ENCODE data around the gene ADGRG3.

Gene ADGRG3

DNA sequence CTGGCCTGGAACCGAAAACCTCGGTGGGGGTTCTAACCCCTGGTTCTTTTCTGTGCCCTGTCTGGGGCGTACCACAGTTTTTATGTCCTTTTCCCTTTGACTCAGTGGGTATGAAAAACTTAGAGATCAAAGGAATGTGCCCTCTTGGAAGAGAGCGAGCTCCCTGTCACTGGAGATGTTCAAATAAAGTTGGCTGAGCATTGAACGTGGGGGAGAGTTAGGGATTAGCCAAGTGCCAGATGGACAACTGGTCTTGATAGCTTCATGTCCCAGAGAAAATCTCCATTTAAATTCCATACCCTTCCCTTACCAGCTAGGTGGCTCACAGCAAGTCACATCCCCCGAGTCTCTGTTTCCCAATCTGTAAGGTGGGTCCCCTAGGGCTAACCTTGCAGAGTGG is 30.1 kb upstream of the ADGRG3 start:
- TF ChIP-seq HDGF (IDR thresholded peaks at IDR 0.05; ENCODE audit: borderline replicate concordance) (no peak), FOXK2 (IDR thresholded peaks at IDR 0.05) (no peak), LEF1 (IDR thresholded peaks at IDR 0.05; ENCODE audit: borderline replicate concordance) (no peak), ZNF384 (IDR thresholded peaks at IDR 0.05) (no peak), BHLHE40 (IDR thresholded peaks at IDR 0.05; ENCODE audit: borderline replicate concordance) (no peak)
- CTCF ChIA-PET, result interaction anchor here (0.7 to 1.4 kb wide), 5 partner anchors 10 to 99 kb away, joined by 3 to 8 read pairs (median 3); no protein-coding TSS in a partner anchor
- POLR2A ChIA-PET, result no interaction called here
- DNase-seq (ENCODE audit: extremely low spot score), result no peak

GRCh38 chr16:57638381-57638780 is 29.7 kb upstream of the ADGRG3 start:
- TF ChIP-seq, protein P1, sequence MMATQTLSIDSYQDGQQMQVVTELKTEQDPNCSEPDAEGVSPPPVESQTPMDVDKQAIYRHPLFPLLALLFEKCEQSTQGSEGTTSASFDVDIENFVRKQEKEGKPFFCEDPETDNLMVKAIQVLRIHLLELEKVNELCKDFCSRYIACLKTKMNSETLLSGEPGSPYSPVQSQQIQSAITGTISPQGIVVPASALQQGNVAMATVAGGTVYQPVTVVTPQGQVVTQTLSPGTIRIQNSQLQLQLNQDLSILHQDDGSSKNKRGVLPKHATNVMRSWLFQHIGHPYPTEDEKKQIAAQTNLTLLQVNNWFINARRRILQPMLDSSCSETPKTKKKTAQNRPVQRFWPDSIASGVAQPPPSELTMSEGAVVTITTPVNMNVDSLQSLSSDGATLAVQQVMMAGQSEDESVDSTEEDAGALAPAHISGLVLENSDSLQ (IDR thresholded peaks at IDR 0.05), result no peak
- TF ChIP-seq NFRKB (IDR thresholded peaks at IDR 0.05) (no peak), HDGF (IDR thresholded peaks at IDR 0.05; ENCODE audit: borderline replicate concordance) (no peak), ZNF384 (IDR thresholded peaks at IDR 0.05) (no peak), FOXK2 (IDR thresholded peaks at IDR 0.05) (no peak)
- no peak for DNase-seq (ENCODE audit: extremely low spot score)
- POLR2A ChIA-PET, result no interaction called here
- CTCF ChIA-PET, result interaction anchor here (0.7 to 1.4 kb wide), 4 partner anchors 10 to 85 kb away, joined by 3 to 8 read pairs (median 3); no protein-coding TSS in a partner anchor

DNA sequence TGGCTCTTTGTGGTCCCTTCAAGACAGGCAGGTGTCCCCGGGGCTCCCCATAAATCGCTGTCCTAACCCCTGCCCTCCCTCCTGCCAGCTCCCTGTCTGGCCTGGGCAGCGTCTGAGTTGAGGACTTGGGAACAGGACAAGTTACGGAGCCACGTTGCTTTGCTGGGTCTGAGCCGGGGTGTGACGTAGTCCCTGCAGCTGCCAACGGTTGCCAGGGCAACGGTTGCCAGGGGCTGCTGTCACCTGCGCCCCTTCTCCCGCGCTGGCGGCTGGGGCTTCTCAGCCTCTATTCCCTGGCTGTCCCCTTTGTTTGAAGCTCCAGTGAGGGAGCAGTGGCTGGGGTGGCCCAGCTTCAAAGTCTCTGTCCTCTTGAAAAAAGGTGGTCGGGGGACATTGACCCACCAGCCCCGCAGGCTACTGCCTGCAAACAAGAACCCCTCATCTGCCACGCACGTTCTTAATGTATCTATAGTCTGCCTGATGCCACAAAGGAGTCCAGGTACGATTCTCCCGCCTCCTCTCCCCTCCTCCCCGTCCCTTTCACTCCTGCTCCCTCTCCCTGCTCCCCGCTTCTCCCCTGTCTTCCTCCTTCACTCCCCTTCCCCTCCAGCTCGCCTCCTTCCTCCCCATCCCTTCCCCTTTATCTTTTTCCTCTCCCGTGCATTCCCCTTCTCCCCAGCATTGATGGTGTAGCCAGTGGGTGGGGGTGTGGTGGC is 28.8 kb upstream of the ADGRG3 start:
- no peak for DNase-seq (ENCODE audit: extremely low spot score)
- POLR2A ChIA-PET, result no interaction called here

DNA sequence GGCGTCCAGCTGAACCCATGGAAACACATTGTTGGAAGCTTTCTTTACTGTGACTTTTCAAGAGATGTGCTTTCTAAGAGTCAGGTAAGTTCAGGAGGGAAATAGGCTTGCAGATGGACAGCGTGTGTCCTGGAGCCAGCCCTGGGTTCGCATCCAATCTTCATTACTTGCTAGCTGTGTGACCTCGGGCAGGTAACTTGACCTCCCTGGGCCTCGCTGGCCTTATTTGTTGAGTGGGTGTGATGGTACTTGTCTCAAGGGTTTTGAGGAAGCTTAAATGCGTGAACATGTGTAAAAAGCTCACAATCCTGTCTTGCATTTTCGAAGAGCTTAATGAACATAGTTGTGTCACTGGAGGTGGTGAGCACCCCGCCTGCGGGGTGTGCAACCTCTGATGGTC is 27.9 kb upstream of the ADGRG3 start:
- ChIA-PET CTCF (interaction anchor here (0.6 kb wide), 1 partner anchor 114 kb away, joined by 3 read pairs; no protein-coding TSS in a partner anchor), POLR2A (interaction anchor here (0.7 kb wide), 1 partner anchor 95 kb away, joined by 3 read pairs; no protein-coding TSS in a partner anchor)
- DNase-seq (ENCODE audit: extremely low spot score), result no peak
- TF ChIP-seq ARNT (IDR thresholded peaks at IDR 0.05) (no peak), LEF1 (IDR thresholded peaks at IDR 0.05; ENCODE audit: borderline replicate concordance) (no peak), HDGF (IDR thresholded peaks at IDR 0.05; ENCODE audit: borderline replicate concordance) (no peak), NFRKB (IDR thresholded peaks at IDR 0.05) (no peak), SP1 (IDR thresholded peaks at IDR 0.05) (no peak), L3MBTL2 (conservative IDR thresholded peaks at IDR 0.05) (no peak), ZNF384 (IDR thresholded peaks at IDR 0.05) (no peak), FOXA1 (IDR thresholded peaks at IDR 0.05) (no peak), FOXM1 (IDR thresholded peaks at IDR 0.05; ENCODE audit: borderline replicate concordance) (no peak), ELF4 (IDR thresholded peaks at IDR 0.05) (no peak), SUZ12 (IDR thresholded peaks at IDR 0.05) (no peak), BHLHE40 (IDR thresholded peaks at IDR 0.05; ENCODE audit: borderline replicate concordance) (no peak), CTBP1 (IDR thresholded peaks at IDR 0.05; ENCODE audit: borderline replicate concordance) (no peak), FOXK2 (IDR thresholded peaks at IDR 0.05) (no peak), TARDBP (IDR thresholded peaks at IDR 0.05) (no peak)
- TF ChIP-seq, protein P1 (IDR thresholded peaks at IDR 0.05), result no peak

More for the DNA sequence above, 28.8 kb upstream of the ADGRG3 start:
- CTCF ChIA-PET, result interaction anchor here (0.7 to 1.4 kb wide), 2 partner anchors 16 to 64 kb away, joined by 3 read pairs; no protein-coding TSS in a partner anchor
- TF ChIP-seq LEF1 (IDR thresholded peaks at IDR 0.05; ENCODE audit: borderline replicate concordance) (no peak), FOXA1 (IDR thresholded peaks at IDR 0.05) (no peak), CTBP1 (IDR thresholded peaks at IDR 0.05; ENCODE audit: borderline replicate concordance) (no peak), SP1 (IDR thresholded peaks at IDR 0.05) (no peak)

GRCh38 chr16:57640612-57641011 is 27.5 kb upstream of the ADGRG3 start:
- DNase-seq (ENCODE audit: extremely low spot score), result no peak
- ChIA-PET POLR2A (interaction anchor here (0.7 kb wide), 1 partner anchor 95 kb away, joined by 3 read pairs; no protein-coding TSS in a partner anchor), CTCF (no interaction called here)
- TF ChIP-seq TARDBP (IDR thresholded peaks at IDR 0.05) (no peak), FOXM1 (IDR thresholded peaks at IDR 0.05; ENCODE audit: borderline replicate concordance) (no peak), ARNT (IDR thresholded peaks at IDR 0.05) (no peak), L3MBTL2 (conservative IDR thresholded peaks at IDR 0.05) (no peak)

- ChIA-PET POLR2A (interaction anchor here (1.0 to 1.2 kb wide), 2 partner anchors 93 to 196 kb away, joined by 3 read pairs; partner anchors contain the start of gene KATNB1), CTCF (interaction anchor here (1.1 kb wide), 1 partner anchor 66 kb away, joined by 3 read pairs; no protein-coding TSS in a partner anchor)
- DNase-seq (ENCODE audit: extremely low spot score), result no peak
Observed at GRCh38 chr16:57642160-57643135, 25.7 kb upstream of the ADGRG3 start.

More at GRCh38 chr16:57642160-57643135, 25.7 kb upstream of the ADGRG3 start:
- TF ChIP-seq BHLHE40 (IDR thresholded peaks at IDR 0.05; ENCODE audit: borderline replicate concordance) (no peak), NFRKB (IDR thresholded peaks at IDR 0.05) (no peak), FOXM1 (IDR thresholded peaks at IDR 0.05; ENCODE audit: borderline replicate concordance) (no peak), CTBP1 (IDR thresholded peaks at IDR 0.05; ENCODE audit: borderline replicate concordance) (no peak), ZNF384 (IDR thresholded peaks at IDR 0.05) (no peak)
- TF ChIP-seq, protein P1 (IDR thresholded peaks at IDR 0.05), result no peak
